Left ventricle myocardium inferior (tissue), 1 donor: ENCODE data around the gene ARHGAP24. TPM values are rescaled to one million over a fixed set of nuclear protein-coding genes. Genes with fewer than 3 reads are reported as not detected.

Experiments
- DNase-seq: peaks from one replicate; pipeline ENCODE4 v3.0.0-alpha.2; 2020
- H3K27ac ChIP-seq: fragments of 200-600 bp; replicated peaks from 2 replicates; pipeline ENCODE4 v1.8.0; 2021
- H3K27me3 ChIP-seq: fragments of 200-600 bp; 2 replicates; pipeline ENCODE4 v1.8.0; 2021; ENCODE audit warnings: low read depth
- H3K36me3 ChIP-seq: fragments of 200-600 bp; 2 replicates; pipeline ENCODE4 v1.8.0; 2021
- H3K4me1 ChIP-seq: fragments of 200-600 bp; 2 replicates; pipeline ENCODE4 v1.8.0; 2021
- H3K4me3 ChIP-seq: fragments of 200-600 bp; 2 replicates; pipeline ENCODE4 v1.8.0; 2021; ENCODE audit warnings: mild to moderate bottlenecking, moderate library complexity
- H3K9me3 ChIP-seq: fragments of 200-600 bp; replicated peaks from 2 replicates; pipeline ENCODE4 v1.8.0; 2021
- CTCF ChIP-seq: fragments of 200-600 bp; IDR thresholded peaks from 2 replicates; pipeline ENCODE4 v1.8.0; 2021; ENCODE audit warnings: antibody characterized with exemption, mild to moderate bottlenecking, borderline replicate concordance
- intact Hi-C: fragments of 100-400 bp; cut with micrococcal nuclease; formaldehyde crosslinking; loops from one replicate; pipeline ENCODE4 v1.11.0; 2022
- total RNA-seq: library from RNA; stranded (reverse); fragmentation: NEBNext Ultra II Directional; extraction: Animal tissue kit (Norgen Biotek cat#: 25700); gene quantifications from one replicate; pipeline ENCODE4 v1.2.1, GENCODE V29; 2021
- donor health status: DM: no; HTN: yes; CAD: no; lungs with severe emphysema.

Gene ARHGAP24
- total RNA-seq, 1 donor from 2014 or later = 13.7 TPM

GRCh38 chr4:85966373-85966772, 491.4 kb downstream of the ARHGAP24 start:
- no peaks in the 10 kb centered on the region for H3K36me3 ChIP-seq
- no peak for DNase-seq
- no peak overlapping the region for H3K27ac ChIP-seq
- no peaks in the 10 kb centered on the region for H3K9me3 ChIP-seq
- no peaks in the 10 kb centered on the region for H3K27me3 ChIP-seq
- H3K4me1 ChIP-seq = peaks cover 28% of the 10 kb centered on the region
- TF ChIP-seq CTCF = no peak
- intact Hi-C loops = loop anchor here (5.0 kb wide), 1 partner anchor 169 kb away; no protein-coding TSS in a partner anchor
- H3K4me3 ChIP-seq = no peak overlapping the region

- intact Hi-C loops = loop anchor here (5.0 kb wide), 1 partner anchor 171 kb away; no protein-coding TSS in a partner anchor
- no peaks in the 10 kb centered on the region for H3K27me3 ChIP-seq
- no peak for TF ChIP-seq CTCF
- H3K9me3 ChIP-seq = no peaks in the 10 kb centered on the region
- H3K4me3 ChIP-seq = no peak overlapping the region
- no peaks in the 10 kb centered on the region for H3K36me3 ChIP-seq
- no peak overlapping the region for H3K27ac ChIP-seq
- no peak for DNase-seq
- H3K4me1 ChIP-seq = peaks cover 28% of the 10 kb centered on the region
Measured at GRCh38 chr4:85967872-85968271, 492.9 kb downstream of the ARHGAP24 start.

- TF ChIP-seq CTCF = peak; percentile 72
- DNase-seq = no peak
- no peaks in the 10 kb centered on the region for H3K36me3 ChIP-seq
- no peaks in the 10 kb centered on the region for H3K9me3 ChIP-seq
- H3K4me3 ChIP-seq = no peak overlapping the region
- no peak overlapping the region for H3K27ac ChIP-seq
- no peaks in the 10 kb centered on the region for H3K27me3 ChIP-seq
- H3K4me1 ChIP-seq = peaks cover 28% of the 10 kb centered on the region
- intact Hi-C loops = loop anchor here (5.0 kb wide), 1 partner anchor 172 kb away; no protein-coding TSS in a partner anchor
Measured at GRCh38 chr4:85968945-85969819, 494.2 kb downstream of the ARHGAP24 start.

- Histone ChIP-seq H3K27ac (no peak overlapping the region), H3K4me1 (peaks cover 28% of the 10 kb centered on the region), H3K4me3 (no peak overlapping the region), H3K27me3 (no peaks in the 10 kb centered on the region), H3K9me3 (no peaks in the 10 kb centered on the region), H3K36me3 (no peaks in the 10 kb centered on the region)
- intact Hi-C loops = no loop called here
- no peak for TF ChIP-seq CTCF
- DNase-seq = no peak
Measured at GRCh38 chr4:85970535-85970934, 495.6 kb downstream of the ARHGAP24 start.

- no peak for TF ChIP-seq CTCF
- intact Hi-C loops = no loop called here
- Histone ChIP-seq H3K9me3 (no peaks in the 10 kb centered on the region), H3K27ac (no peak overlapping the region), H3K4me3 (no peak overlapping the region), H3K4me1 (no peaks in the 10 kb centered on the region), H3K36me3 (peaks cover 10% of the 10 kb centered on the region), H3K27me3 (no peaks in the 10 kb centered on the region)
- DNase-seq = no peak
Measured at GRCh38 chr4:85979276-85979675, 504.3 kb downstream of the ARHGAP24 start.
